Gastrocnemius medialis (tissue), 4 donors: ENCODE results near the gene MYOCD.

Experiments used
- CTCF ChIP-seq, 5 experiments: fragments of 450-650 bp in 3 of 5; fragments of 200-600 bp in 2 of 5; sonication (generic) in 2 of 5; IDR thresholded peaks in 4 of 5; conservative IDR thresholded peaks in 1 of 5; 1 replicate in 4 of 5; 2 replicates in 1 of 5; pipeline ENCODE4 v1.5.1; 2016 to 2019; ENCODE audit warnings: antibody characterized with exemption in 5 of 5, mild to moderate bottlenecking in 3 of 5, moderate library complexity in 3 of 5
- POLR2A ChIP-seq, 2 donors: fragments of 450-650 bp; IDR thresholded peaks; one replicate each; pipeline ENCODE4 v1.6.1; 2017; ENCODE audit warnings: antibody characterized with exemption in 2 of 2, mild to moderate bottlenecking in 2 of 2, moderate library complexity in 2 of 2

DNA sequence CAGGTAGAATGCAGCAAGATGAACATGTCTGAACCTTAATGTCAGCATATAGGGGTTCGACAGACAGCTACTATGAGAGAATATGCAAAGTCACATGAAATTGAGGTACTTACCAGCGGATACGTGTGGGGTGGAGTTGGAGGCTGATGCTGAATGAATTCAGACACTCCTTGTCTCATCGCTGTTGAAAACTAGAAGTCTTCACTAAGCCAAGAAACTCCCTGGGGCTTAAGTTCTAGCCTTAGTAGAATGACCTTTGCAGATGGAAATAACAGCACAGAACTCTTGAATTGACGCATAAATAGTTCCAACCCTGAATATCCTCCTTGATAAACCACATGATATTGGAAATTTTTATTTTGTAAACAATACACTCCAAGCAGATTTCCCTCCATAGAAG lies 32.9 kb upstream of the MYOCD start:
- TF ChIP-seq CTCF (IDR thresholded peaks at IDR 0.05 in 4 of 5, conservative IDR thresholded peaks at IDR 0.05 in 1 of 5) (no peak), POLR2A (IDR thresholded peaks at IDR 0.05) (no peak)
